ENCODE results near the gene GANC.
"Not testable (repeated sequence)": the region's sequence is repeated elsewhere in the genome, so short reads cannot be mapped to it uniquely, and the experiment has no call there.

GANC gene

DNA sequence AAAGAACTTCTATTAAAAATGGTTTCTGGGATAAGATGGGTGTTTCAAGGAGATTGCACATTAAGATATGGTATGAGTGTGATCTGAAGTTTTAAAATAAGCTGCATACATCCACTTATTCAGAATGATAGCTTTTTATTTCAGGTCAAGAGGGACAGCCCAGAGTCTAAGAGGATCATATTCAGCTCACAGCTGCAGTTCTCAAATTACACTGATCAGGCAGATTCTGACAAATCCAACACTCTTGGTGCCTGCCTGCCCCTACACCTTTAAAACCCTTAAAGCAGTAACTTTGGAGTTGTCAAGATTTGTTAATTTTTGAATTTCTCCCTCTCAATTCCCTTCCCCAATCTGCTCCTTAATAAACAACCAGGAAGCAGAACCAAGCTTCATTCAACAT, 9.3 kb downstream of the GANC start:
- FAIRE-seq, result no peak
- no peak for DNase-seq (ENCODE audit: insufficient read length, low spot score)

DNA sequence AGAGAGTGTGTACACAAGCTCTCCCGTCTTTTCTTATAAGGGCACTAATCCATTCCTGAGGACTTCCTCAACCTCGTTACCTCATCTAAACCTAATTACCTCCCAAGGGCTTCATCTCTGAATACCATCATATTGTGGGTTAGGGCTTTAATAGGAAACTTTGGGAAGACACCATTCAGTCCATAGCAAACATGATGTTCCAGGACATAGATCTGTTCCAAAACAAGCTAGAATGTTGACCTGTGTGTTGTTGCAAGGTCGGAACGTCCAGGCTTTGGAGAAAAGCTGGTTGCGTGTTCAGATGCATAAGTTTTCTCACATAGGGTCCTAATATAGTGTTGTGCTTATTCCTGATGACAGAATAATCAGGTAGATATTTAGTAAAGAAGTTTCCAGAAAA, 9.9 kb downstream of the GANC start:
- no peak for DNase-seq (ENCODE audit: insufficient read length, low spot score)
- FAIRE-seq, result no peak

DNA sequence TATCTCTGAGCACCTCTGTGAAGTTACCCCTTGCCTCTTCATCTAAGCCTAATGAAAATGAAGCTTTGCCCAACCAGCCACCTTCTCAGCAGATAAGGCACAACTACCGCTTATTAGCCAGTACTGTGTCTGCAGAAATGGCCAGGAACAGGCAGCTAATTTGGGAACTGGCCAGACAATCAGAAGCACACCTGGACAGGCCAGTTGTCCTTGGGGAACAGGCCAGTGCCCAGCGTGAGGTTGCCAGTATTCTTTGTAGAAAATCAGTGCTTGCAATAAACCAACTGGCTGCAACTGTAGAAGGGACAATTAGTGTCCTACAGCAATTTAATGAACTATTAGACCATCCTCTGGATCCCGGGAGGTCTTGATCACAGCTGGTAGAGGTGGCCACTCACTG, 10.7 kb downstream of the GANC start:
- DNase-seq (ENCODE audit: insufficient read length, low spot score) (no peak), FAIRE-seq (no peak)

DNA sequence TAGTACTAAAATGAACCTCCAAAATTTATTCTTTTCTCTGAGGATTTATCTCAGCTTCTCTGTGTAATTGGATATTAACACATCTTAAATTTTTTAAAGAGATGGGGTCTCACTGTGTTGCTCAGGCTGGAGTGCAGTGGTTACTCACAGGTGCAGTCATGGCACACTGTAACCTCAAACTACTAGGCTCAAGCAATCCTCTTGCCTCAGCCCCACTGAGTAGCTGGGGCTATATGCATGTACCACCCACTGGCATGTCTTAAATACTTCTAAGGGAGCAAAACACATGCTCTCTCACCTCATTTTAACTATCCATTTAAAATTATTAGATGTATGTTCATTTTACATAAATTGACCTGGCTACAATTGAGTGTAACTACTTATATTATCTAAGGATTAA, 11.6 kb downstream of the GANC start:
- DNase-seq (ENCODE audit: insufficient read length, low spot score) (no peak), FAIRE-seq (no peak)

DNA sequence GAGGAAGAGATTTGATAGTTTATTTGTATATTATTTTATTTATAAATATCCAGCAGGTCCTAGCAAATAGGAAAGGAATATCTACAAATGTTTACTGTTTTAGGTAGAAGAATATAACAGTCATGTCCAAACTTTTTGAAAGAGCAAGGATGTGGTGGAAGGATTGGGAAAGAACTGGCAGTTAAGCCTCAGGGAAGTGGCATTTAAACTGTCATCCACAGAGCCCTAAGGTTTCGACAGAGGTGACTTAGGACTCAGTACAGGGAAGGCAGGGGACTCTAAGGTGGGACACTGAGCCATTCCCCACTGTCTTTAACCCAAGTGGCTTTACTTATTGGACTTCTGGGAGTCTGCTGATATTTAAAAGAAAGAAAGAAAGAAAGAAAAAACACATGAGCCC, 12.0 kb downstream of the GANC start:
- DNase-seq (ENCODE audit: insufficient read length, low spot score) (no peak), FAIRE-seq (no peak)

DNA sequence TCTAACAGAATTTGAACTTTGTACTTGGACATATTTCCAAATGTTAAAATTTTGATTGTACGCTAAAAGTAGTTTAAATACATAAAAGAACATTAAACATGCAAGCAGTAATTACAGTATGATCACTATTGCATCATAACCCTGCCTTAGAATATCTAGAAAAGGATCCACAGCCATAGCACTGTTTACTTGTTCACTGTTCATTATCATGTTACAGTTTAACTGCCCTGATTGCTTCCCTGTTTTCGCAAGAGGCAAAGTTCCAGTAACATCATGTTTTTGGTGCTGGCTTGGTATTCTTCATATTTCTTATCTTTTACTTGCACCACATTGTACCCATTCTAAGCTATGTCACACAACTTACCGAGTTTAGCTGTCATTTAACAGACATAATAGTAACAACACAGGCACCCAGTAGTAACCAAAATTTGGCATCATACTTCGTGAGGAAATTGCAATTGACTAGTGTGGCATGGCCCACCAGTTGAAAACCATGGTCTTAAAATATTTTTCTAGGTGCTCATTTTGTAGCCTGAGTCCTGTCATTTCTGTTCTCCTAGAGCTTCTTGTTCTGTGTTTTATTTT, 13.5 kb downstream of the GANC start:
- DNase-seq (ENCODE audit: insufficient read length, low spot score) (no peak), FAIRE-seq (peak; percentile 26)

DNA sequence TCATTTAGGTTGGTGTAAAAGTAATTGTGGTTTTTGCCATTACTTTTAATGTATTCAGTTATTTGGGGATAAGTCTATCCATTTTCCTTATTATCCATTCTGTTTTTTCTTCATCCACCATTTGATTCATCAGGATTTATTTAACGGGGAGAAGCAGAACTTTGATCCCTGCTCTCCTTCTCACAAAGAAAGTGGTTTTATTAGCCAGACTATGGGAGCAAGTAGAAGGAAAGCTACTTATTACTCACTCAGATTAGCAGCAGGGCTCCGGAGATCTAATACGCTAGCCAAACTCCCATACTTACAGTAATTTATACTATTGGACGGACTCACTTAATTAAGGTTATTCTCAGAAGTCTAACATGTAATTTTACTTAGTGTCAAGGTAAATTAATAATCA, 14.9 kb downstream of the GANC start:
- FAIRE-seq (no peak), DNase-seq (ENCODE audit: insufficient read length, low spot score) (no peak)

DNA sequence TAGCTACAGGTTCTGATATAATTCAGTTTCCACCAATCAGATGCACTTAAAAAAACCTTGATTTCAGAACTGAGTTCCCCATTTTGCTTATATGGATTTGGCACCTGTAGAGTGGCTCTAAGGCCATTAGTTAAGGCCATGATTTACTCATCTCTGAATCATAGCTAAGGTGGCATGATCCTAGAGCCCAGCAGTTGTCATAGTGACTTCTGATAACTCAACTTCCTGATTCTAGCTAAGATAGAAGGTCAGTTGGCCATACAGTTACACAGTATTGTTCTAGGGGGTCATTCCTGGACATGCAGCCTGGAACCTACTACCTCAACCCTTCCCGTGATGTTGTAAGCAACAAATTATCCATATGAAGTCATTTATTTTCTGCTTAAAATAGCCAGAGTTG, 16.2 kb downstream of the GANC start:
- FAIRE-seq (no peak), DNase-seq (ENCODE audit: insufficient read length, low spot score) (no peak)

DNA sequence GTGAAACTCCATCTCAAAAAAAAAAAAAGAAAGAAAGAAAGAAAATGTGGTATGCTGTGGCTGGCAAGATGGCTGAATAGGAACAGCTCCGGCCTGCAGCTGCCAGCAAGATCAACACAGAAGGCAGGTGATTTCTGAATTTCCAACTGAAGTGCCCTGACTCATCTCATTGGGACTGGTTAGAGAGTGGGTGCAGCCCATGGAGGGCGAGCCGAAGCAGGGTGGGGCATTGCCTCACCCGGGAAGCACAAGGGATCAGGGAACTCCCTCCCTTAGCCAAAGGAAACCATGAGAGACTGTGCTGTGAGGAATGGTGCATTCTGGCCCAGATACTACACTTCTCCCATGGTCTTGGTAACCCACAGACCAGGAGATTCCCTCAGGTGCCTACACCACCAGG, 28.0 kb downstream of the GANC start:
- FAIRE-seq; DNase-seq (ENCODE audit: insufficient read length, low spot score): not testable (repeated sequence)

DNA sequence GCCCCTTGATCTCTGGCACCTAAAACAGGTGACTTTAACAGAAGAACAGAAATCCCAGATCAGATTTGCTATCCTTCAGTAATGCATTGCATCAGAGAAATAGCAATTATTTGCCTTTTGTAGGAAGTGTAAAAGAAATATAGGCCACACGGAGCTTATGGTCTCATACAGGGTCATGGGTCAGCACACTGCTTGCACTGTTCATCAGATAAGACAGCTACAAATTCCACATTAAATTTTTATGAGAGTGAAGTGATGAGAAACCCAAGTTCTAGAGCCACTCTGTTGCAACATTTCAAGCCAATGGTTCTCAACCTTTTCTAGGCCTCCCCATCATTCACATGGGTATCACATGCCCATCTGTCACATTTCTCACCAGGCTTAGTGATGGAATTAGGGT, 33.7 kb downstream of the GANC start:
- FAIRE-seq, result no peak

DNA sequence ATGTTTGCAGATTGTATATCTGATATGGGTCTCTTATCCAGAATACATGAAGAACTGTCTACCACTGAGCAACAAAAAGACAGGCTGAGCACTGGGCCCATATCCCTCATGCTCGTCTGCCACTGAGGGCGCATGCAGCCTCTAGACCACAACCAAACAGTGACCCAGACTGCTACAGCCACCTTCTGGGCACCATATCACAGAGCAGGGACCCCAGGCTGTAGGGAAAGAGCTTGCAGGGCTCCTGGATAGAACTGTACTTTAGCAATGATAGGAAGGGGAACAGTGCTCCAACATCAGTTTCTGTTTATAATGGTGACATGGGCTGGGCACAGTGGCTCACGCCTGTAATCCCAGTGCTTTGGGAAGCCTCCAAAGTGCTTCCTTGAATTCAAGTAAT, 40.5 kb downstream of the GANC start:
- FAIRE-seq, result no peak
- no peak for DNase-seq (ENCODE audit: insufficient read length, low spot score)

More for the DNA sequence above, 33.7 kb downstream of the GANC start:
- no peak for DNase-seq (ENCODE audit: insufficient read length, low spot score)

DNA sequence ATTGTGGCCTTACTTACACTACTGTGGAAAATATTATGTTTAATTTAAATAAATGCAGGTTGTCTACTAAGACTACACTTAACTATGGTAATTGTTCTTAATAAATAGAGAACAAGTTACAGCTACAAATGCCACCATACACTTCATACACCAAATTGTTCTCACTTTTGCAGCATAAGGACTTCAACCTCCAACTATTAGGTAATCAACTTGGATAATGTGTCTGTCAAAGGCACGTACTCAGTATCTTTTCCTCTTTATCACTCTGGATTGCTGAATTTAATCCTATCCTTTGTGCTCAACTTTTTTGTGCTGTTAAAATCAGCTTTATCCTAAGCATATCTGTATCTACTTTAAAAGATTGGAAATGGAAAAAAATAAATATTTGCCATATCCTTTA, 41.8 kb downstream of the GANC start:
- no peak for FAIRE-seq
- no peak for DNase-seq (ENCODE audit: insufficient read length, low spot score)

DNA sequence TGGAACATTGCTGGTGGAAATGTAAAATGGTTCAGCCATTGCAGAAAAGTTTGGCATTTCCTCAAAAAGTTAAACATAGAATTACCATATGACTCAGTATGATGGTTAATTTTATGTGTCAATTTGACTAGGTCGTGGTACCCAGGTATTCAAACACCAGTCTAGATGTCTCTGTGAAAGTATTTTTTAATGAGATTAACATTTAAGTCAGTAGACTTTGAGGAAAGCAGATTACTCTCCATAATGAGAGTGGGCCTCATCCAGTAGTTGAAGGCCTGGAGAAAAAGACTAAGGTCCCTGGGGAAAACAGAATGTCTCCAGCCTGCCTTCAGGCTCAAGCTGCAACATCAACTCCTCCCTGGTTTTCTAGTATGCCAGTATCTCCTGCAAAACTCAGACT, 42.5 kb downstream of the GANC start:
- DNase-seq (ENCODE audit: insufficient read length, low spot score) (no peak), FAIRE-seq (no peak)

DNA sequence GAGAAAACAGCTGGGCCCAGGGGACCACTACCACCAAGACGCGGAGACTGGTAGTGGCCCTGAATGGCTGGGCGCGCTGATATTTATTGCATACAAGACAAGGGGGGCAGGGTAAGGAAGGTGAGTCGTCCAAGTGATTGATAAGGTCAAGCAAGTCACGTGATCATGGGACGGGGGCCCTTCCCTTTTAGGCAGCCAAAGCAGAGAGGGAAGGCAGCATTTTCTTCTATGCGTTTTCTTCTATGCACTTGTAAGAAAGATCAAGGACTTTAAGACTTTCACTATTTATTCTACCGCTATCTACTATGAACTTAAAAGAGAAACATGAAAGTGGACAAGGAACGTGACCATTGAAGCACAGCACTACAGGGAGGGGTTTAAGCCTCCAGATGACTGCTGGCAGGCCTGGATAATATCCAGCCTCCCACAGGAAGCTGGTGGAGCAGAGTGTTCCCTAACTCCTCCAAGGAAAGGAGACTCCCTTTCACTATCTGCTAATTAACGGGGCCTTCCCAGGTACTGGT, 43.3 kb downstream of the GANC start:
- FAIRE-seq; DNase-seq (ENCODE audit: insufficient read length, low spot score): not testable (repeated sequence)

DNA sequence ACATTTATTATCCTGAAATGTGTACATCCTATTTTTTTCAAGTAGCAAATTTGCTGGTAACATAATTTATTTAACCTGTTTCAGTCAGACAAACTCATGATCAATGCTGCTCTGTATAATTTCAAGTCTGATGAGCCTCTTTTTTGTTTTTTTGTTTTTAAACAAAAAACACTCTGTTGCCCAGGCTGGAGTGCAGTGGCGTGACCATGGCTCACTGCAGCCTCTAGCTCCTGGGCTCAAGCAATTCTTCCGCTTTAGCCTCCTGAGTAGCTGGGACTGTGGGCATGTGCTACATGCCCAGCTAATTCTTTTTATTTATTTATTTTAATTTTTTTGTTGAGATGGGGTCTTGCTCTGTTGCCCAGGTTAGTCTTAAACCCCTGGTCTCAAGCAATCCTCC, 46.2 kb downstream of the GANC start:
- no peak for DNase-seq (ENCODE audit: insufficient read length, low spot score)
- FAIRE-seq, result no peak

DNA sequence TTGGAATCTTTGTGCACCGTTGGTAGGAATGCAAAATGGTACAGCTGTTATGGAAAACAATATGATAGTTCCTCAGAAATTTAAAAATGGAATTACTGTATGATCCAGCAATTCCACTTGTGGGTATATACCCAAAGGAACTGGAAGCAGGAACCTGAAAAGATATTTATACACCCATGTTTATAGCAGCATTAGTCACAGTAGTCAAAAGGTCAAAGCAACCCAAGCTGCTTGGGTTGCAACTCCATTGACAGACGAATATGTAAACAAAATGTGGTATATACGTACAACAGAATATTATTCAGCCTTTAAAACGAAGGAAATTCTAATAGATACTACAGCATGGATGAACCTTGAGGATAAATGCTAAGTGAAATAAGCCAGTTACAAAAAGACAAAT, 51.3 kb downstream of the GANC start:
- no peak for DNase-seq (ENCODE audit: insufficient read length, low spot score)
- no peak for FAIRE-seq

DNA sequence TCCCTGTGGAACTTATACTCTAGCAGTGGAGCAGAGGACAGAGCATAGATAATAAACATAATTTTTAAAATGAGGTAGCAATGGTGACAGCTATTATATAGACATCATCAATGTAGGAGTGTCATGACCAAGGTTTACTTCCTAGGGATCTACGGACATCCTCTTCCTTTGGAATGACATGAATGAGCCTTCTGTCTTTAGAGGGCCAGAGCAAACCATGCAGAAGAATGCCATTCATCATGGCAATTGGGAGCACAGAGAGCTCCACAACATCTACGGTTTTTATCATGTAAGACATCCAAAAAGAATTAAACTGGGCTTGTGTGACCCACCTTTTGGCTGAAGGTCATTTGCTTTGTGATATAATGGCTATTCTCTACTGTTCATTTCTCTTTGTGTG, 56.2 kb downstream of the GANC start:
- no peak for DNase-seq (ENCODE audit: insufficient read length, low spot score)
- FAIRE-seq, result no peak

DNA sequence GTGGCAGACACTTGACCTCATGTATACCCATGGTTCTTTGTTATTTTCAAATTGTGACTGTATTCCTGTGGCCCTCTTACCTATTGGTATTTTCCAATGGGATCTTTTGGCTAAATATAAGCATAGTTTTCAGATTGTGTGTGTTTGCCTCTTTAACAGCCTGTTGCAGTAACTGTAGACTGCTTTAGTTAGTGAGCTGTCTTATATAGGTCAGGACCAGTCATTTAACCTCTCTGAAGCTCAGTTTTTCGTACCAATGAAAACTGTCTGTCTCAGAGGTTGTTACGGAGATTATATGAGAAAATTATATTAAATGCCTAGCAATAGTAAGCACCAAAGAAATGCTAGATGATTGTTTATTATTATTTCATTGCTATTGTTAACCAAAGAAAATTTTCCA, 57.0 kb downstream of the GANC start:
- FAIRE-seq, result no peak
- no peak for DNase-seq (ENCODE audit: insufficient read length, low spot score)

DNA sequence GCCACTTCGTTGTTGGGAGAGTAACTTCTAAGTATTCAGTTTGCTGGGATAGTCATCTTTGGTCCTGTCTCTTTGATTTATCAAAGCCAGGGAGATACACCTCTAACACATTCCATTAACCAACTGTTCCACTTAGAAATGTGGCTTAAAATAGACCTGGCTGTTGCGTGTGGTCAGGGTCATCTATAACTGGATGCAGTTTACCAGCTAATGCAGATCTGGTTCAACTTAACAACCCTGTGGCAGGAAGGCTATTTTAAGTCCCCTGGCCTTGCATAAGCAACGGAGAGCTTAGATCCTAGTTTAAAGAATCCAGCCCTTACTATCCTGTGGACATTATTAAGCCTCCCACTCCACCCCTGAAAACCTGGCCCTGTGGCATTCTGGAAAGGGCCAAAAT, 58.2 kb downstream of the GANC start:
- FAIRE-seq (peak; percentile 40), DNase-seq (ENCODE audit: insufficient read length, low spot score) (no peak)

DNA sequence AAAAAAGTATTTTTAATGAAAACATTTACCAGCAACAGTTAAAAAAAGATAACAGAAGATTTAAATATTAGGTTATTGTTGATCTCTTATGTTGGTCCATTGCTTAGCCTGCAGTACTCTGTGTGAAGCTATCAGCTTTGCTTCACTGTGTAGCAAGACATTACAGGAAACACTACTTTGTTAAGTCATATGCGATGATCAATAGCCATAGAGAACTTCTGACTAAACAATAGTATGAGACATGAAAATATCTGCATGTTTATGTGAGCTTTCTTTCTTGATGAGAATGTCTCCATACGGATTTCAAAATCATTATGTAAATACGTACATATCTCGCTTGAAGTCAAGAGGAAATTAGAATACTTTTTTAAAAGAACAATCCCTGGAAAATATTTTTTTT, 59.3 kb downstream of the GANC start:
- no peak for DNase-seq (ENCODE audit: insufficient read length, low spot score)
- no peak for FAIRE-seq

DNA sequence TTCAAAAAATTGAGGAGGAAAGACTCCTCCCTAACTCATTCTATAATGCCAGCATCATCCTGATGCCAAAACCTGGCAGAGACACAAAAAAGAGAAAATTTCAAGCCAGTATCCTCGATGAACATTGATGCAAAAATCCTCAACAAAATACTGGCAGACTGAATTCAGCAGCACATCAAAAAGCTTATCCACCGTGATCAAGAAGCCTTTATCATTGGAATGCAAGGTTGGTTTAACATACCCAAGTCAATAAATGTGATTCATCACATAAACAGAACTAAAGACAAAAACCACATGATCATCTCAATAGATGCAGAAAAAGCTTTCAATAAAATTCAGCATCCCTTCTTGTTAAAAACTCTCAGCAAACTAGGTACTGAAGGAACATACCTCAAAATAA, 62.1 kb downstream of the GANC start:
- FAIRE-seq (no peak), DNase-seq (ENCODE audit: insufficient read length, low spot score) (no peak)

DNA sequence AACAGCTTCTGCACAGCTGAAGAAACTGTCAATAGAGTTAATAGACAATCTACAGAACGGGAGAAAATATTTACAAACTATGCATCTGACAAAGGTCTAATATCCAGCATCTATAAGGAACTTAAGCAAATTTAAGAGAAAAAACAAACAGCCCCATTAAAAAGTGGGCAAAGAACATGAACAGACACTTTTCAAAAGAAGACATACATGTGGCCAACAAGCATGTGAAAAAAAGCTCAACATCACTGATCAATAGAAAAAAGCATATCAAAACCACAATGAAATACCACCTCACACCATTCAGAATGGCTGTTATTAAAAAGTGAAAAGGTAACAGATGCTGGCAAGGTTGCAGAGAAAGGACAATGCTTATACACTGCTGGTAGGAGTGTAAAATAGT, 63.6 kb downstream of the GANC start:
- not testable (repeated sequence) for DNase-seq (ENCODE audit: insufficient read length, low spot score); FAIRE-seq

DNA sequence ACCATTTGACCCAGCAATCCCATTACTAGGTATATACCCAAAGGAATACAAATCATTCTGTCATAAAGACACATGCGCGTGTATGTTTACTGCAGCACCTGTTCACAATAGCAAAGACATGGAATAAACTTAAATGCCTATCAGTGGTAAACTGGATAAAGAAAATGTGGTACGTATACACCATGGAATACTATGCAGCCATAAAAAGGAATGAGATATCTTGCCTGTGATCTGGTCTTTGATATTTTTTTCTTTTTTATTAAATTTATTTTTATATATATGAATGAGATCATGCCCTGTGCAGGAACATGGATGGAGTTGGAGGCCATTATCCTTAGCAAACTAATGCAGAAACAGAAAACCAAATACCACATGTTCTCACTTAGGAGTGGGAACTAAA, 64.1 kb downstream of the GANC start:
- DNase-seq (ENCODE audit: insufficient read length, low spot score); FAIRE-seq: not testable (repeated sequence)
